HepG2 (cell line): Measurements from ENCODE around the gene SIGLECL1.

Experiments
- FOXM1 ChIP-seq: sonication (generic); formaldehyde crosslinking; IDR thresholded peaks from 2 replicates; pipeline ENCODE4 v1.5.0; 2020; ENCODE audit warnings: missing genetic modification reagents
- MAFK ChIP-seq, 2 experiments: IDR thresholded peaks in 1 of 2; conservative IDR thresholded peaks in 1 of 2; 2 replicates each; pipeline ENCODE4 v1.6.1; 2011; ENCODE audit warnings: improper control_type of control experiment in 2 of 2, low read length in 2 of 2
- TFDP1 ChIP-seq: IDR thresholded peaks from 2 replicates; pipeline ENCODE4 v1.6.1; 2016; ENCODE audit warnings: missing compliant biosample characterization, missing genetic modification reagents, borderline replicate concordance
- ZNF652 ChIP-seq: IDR thresholded peaks from 2 replicates; pipeline ENCODE4 v1.6.1; 2016; ENCODE audit warnings: low read depth, borderline replicate concordance

GRCh38 chr19:51274049-51274770, 23.3 kb downstream of the SIGLECL1 start:
- TF ChIP-seq ZNF652 (CRISPR knock-in tag) (no peak), FOXM1 (CRISPR knock-in tag) (no peak), TFDP1 (CRISPR knock-in tag) (no peak), MAFK (conservative IDR thresholded peaks at IDR 0.05 in 1 of 2, IDR thresholded peaks at IDR 0.05 in 1 of 2; ENCODE audit: low read length in 2 of 2) (peak; percentile 45 to 58; a peak in 2 of 4 replicates)
